ENCODE results near the gene APP. TPM values are rescaled to one million over a fixed set of nuclear protein-coding genes. Genes with fewer than 3 reads are reported as not detected.

The APP gene
- total RNA-seq, 1 donor from 2014 or later, result 306 TPM

DNA sequence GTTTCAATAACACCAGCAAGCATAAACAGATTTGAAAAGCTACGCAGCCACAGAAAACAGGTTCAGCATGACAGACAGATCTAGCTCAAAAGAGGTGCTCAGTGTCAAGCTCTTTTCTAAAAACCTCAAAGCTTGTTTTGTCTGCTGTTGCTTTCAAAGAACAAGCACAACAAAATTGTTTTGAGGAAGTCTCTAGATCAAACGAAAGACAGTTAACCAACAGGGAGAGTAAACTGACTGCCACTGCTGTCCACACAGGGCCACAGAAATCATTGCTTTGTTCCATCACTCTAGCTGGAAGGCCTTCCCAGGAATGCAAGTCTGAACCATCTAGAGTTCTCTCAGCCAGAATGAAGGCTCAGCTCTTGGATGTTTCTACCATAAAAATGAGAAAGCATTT is 12.8 kb downstream of the APP start:
- Histone ChIP-seq H3K27ac (no peak overlapping the region), H3K4me3 (no peak overlapping the region), H3F3A (ENCODE audit: low read depth) (peaks cover 4% of the 10 kb centered on the region), H3K79me2 (ENCODE audit: low read depth) (peaks cover 100% of the 10 kb centered on the region), H3K9me3 (ENCODE audit: low read depth) (no peaks in the 10 kb centered on the region), H3K4me1 (no peaks in the 10 kb centered on the region), H3K4me2 (no peak overlapping the region), H3K36me3 (peaks cover 6% of the 10 kb centered on the region), H3K27me3 (no peaks in the 10 kb centered on the region), H4K20me1 (ENCODE audit: low read depth) (peaks cover 81% of the 10 kb centered on the region), H3K9ac (no peak overlapping the region), H2AFZ (replicated peaks) (no peak overlapping the region)
- no peaks in the 10 kb centered on the region for H3K4me1 Mint-ChIP-seq
- peaks cover 4% of the 10 kb centered on the region for H3K27me3 Mint-ChIP-seq (ENCODE audit: insufficient read depth, low read depth)
- peaks cover 56% of the 10 kb centered on the region for H3K36me3 Mint-ChIP-seq
- no peak overlapping the region for H3K27ac Mint-ChIP-seq
- H3K4me3 Mint-ChIP-seq, result no peak overlapping the region
- H3K9me3 Mint-ChIP-seq, result peaks cover 40% of the 10 kb centered on the region
- DNase-seq (ENCODE audit: low spot score), result no peak
- TF ChIP-seq EZH2 (IDR thresholded peaks at IDR 0.05) (no peak), EZH2phosphoT487 (IDR thresholded peaks at IDR 0.05) (no peak)
- TF ChIP-seq, protein P1, sequence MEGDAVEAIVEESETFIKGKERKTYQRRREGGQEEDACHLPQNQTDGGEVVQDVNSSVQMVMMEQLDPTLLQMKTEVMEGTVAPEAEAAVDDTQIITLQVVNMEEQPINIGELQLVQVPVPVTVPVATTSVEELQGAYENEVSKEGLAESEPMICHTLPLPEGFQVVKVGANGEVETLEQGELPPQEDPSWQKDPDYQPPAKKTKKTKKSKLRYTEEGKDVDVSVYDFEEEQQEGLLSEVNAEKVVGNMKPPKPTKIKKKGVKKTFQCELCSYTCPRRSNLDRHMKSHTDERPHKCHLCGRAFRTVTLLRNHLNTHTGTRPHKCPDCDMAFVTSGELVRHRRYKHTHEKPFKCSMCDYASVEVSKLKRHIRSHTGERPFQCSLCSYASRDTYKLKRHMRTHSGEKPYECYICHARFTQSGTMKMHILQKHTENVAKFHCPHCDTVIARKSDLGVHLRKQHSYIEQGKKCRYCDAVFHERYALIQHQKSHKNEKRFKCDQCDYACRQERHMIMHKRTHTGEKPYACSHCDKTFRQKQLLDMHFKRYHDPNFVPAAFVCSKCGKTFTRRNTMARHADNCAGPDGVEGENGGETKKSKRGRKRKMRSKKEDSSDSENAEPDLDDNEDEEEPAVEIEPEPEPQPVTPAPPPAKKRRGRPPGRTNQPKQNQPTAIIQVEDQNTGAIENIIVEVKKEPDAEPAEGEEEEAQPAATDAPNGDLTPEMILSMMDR (IDR thresholded peaks at IDR 0.05), result no peak

DNA sequence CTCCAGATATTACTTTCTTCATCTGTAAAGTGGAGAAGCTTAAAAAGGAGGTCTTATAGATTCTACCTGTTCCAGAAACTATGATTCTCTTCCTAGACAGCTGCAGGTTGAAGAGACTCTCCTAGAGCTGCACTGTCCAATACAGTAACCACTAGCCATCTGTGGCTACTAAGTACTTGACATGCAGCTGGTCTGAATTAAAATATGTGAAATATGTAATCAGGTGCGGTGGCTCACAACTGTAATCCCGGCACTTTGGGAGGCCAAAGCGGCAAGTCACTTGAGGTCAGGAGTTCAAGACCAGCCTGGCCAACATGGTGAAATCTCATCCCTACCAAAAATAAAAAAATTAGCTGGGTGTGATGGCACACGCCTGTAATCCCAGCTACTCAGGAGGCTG is 15.8 kb downstream of the APP start:
- no peak overlapping the region for H3K9ac ChIP-seq
- peaks cover 31% of the 10 kb centered on the region for H3F3A ChIP-seq (ENCODE audit: low read depth)
- Mint-ChIP-seq H3K27ac (no peak overlapping the region), H3K4me1 (peaks cover 7% of the 10 kb centered on the region), H3K4me3 (no peak overlapping the region), H3K9me3 (peaks cover 36% of the 10 kb centered on the region), H3K27me3 (ENCODE audit: insufficient read depth, low read depth) (peaks cover 4% of the 10 kb centered on the region), H3K36me3 (peaks cover 46% of the 10 kb centered on the region)
- no peaks in the 10 kb centered on the region for H3K9me3 ChIP-seq (ENCODE audit: low read depth)
- H3K36me3 ChIP-seq, result peaks cover 6% of the 10 kb centered on the region
- no peaks in the 10 kb centered on the region for H3K27me3 ChIP-seq
- H3K27ac ChIP-seq, result no peak overlapping the region
- H3K4me1 ChIP-seq, result peaks cover 6% of the 10 kb centered on the region
- no peak overlapping the region for H2AFZ ChIP-seq (replicated peaks)
- H3K4me3 ChIP-seq, result no peak overlapping the region
- TF ChIP-seq, protein P1 (IDR thresholded peaks at IDR 0.05), result no peak
- no peak for TF ChIP-seq EZH2 (IDR thresholded peaks at IDR 0.05)
- no peak for TF ChIP-seq EZH2phosphoT487 (IDR thresholded peaks at IDR 0.05)
- no peak for DNase-seq (ENCODE audit: low spot score)
- H3K4me2 ChIP-seq, result no peak overlapping the region
- H3K79me2 ChIP-seq (ENCODE audit: low read depth), result peaks cover 99% of the 10 kb centered on the region
- H4K20me1 ChIP-seq (ENCODE audit: low read depth), result peaks cover 57% of the 10 kb centered on the region

DNA sequence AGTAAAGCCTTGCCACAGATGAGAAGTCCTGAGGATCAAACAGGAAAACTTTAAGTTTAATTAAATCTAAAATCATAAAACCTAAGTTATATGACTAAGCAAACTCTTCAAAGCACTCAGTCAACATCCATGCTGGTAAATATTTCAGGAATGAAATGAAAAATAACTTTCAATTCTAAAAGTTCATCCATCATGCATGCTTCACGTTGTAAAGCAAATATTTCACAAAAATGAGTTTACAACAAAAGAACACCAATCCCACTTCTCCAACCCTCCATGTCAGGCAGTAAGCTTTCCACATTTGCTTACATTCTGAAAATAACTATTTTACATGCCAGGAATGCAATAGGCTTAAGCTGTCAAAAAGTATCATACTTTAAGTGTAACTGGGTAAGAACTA is 16.8 kb downstream of the APP start:
- TF ChIP-seq EZH2 (IDR thresholded peaks at IDR 0.05) (no peak), EZH2phosphoT487 (IDR thresholded peaks at IDR 0.05) (no peak)
- TF ChIP-seq, protein P1 (IDR thresholded peaks at IDR 0.05), result no peak
- Mint-ChIP-seq H3K4me3 (no peak overlapping the region), H3K36me3 (peaks cover 48% of the 10 kb centered on the region), H3K27ac (no peak overlapping the region), H3K9me3 (peaks cover 29% of the 10 kb centered on the region), H3K27me3 (ENCODE audit: insufficient read depth, low read depth) (peaks cover 2% of the 10 kb centered on the region), H3K4me1 (peaks cover 17% of the 10 kb centered on the region)
- DNase-seq (ENCODE audit: low spot score), result no peak
- H3K36me3 ChIP-seq, result peaks cover 6% of the 10 kb centered on the region
- H3K4me2 ChIP-seq, result no peak overlapping the region
- H3F3A ChIP-seq (ENCODE audit: low read depth), result peaks cover 39% of the 10 kb centered on the region
- H3K79me2 ChIP-seq (ENCODE audit: low read depth), result peaks cover 99% of the 10 kb centered on the region
- H3K4me3 ChIP-seq, result no peak overlapping the region
- no peak overlapping the region for H3K9ac ChIP-seq
- peaks cover 16% of the 10 kb centered on the region for H3K4me1 ChIP-seq
- peaks cover 58% of the 10 kb centered on the region for H4K20me1 ChIP-seq (ENCODE audit: low read depth)
- no peaks in the 10 kb centered on the region for H3K27me3 ChIP-seq
- no peak overlapping the region for H3K27ac ChIP-seq
- no peaks in the 10 kb centered on the region for H3K9me3 ChIP-seq (ENCODE audit: low read depth)
- no peak overlapping the region for H2AFZ ChIP-seq (replicated peaks)

Measured in neural progenitor cell (in vitro differentiated cells).